ENCODE results near the gene IDE. TPM values are rescaled to one million over a fixed set of nuclear protein-coding genes. Genes with fewer than 3 reads are reported as not detected.
"Not testable (repeated sequence)": the region's sequence is repeated elsewhere in the genome, so short reads cannot be mapped to it uniquely, and the experiment has no call there.

The IDE gene
- total RNA-seq, 6 donors from 2014 or later = 12.4 to 38.4 (median 27.1) TPM

GRCh38 chr10:92478536-92478935 is 95.4 kb downstream of the IDE start:
- ATAC-seq (ENCODE audit: low FRiP score in 2 of 2) = no peak
- H3K36me3 ChIP-seq = peaks cover 11 to 82% (median 35%) of the 10 kb centered on the region in 4 donors
- 93 to 94% methylated on average over 5 of the region's 5 CpGs for WGBS, 2 donors

GRCh38 chr10:92475357-92475868 is 98.5 kb downstream of the IDE start:
- WGBS, 2 donors = 100% methylated on average over 1 of the region's 1 CpG

More at GRCh38 chr10:92478536-92478935, 95.4 kb downstream of the IDE start:
- Histone ChIP-seq H3K27me3 (no peaks in the 10 kb centered on the region), H3K4me3 (no peak overlapping the region), H3K9me3 (no peaks in the 10 kb centered on the region), H3K4me1 (no peaks in the 10 kb centered on the region), H3K27ac (no peak overlapping the region)
- TF ChIP-seq, protein P1, sequence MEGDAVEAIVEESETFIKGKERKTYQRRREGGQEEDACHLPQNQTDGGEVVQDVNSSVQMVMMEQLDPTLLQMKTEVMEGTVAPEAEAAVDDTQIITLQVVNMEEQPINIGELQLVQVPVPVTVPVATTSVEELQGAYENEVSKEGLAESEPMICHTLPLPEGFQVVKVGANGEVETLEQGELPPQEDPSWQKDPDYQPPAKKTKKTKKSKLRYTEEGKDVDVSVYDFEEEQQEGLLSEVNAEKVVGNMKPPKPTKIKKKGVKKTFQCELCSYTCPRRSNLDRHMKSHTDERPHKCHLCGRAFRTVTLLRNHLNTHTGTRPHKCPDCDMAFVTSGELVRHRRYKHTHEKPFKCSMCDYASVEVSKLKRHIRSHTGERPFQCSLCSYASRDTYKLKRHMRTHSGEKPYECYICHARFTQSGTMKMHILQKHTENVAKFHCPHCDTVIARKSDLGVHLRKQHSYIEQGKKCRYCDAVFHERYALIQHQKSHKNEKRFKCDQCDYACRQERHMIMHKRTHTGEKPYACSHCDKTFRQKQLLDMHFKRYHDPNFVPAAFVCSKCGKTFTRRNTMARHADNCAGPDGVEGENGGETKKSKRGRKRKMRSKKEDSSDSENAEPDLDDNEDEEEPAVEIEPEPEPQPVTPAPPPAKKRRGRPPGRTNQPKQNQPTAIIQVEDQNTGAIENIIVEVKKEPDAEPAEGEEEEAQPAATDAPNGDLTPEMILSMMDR (IDR thresholded peaks at IDR 0.05) = no peak
- TF ChIP-seq POLR2A (IDR thresholded peaks at IDR 0.05) (no peak), POLR2AphosphoS5 (IDR thresholded peaks at IDR 0.05) (no peak), EP300 (IDR thresholded peaks at IDR 0.05) (no peak)
- DNase-seq = no peak

DNA sequence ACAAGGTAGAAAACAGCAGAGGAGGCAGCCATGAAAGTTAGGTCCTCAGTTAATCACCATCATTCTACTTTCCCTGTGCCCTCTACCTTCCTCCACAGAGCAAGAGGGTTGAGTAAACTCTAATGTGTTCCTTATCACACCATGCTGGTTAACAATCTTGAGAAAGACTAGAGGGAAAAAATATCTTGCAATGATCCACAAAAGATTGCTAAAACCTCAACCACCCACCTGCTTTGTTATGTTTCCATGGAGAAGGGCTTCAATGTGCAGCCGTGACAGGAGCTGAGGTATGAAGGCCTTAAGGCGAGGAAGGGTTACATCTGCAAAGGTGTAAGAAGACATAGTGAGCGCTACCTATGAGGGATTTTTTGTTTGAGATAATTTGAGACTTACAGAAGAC is 103.9 kb downstream of the IDE start:
- no peaks in the 10 kb centered on the region for H3K27me3 ChIP-seq
- H3K27ac ChIP-seq = no peak overlapping the region
- TF ChIP-seq POLR2AphosphoS5 (IDR thresholded peaks at IDR 0.05) (no peak), EP300 (IDR thresholded peaks at IDR 0.05) (no peak), POLR2A (IDR thresholded peaks at IDR 0.05) (no peak)
- TF ChIP-seq, protein P1 (IDR thresholded peaks at IDR 0.05) = no peak
- no peak overlapping the region for H3K4me3 ChIP-seq
- peaks cover 12 to 94% (median 25%) of the 10 kb centered on the region in 4 donors for H3K36me3 ChIP-seq
- DNase-seq (no peak), ATAC-seq (ENCODE audit: low FRiP score in 2 of 2) (no peak)
- H3K9me3 ChIP-seq = no peaks in the 10 kb centered on the region
- no peaks in the 10 kb centered on the region for H3K4me1 ChIP-seq
- 85 to 91% methylated on average over 3 of the region's 3 CpGs for WGBS, 2 donors

More at GRCh38 chr10:92475357-92475868, 98.5 kb downstream of the IDE start:
- H3K4me1 ChIP-seq = no peaks in the 10 kb centered on the region
- DNase-seq (no peak), ATAC-seq (ENCODE audit: low FRiP score in 2 of 2) (no peak)
- H3K27ac ChIP-seq = no peak overlapping the region
- H3K27me3 ChIP-seq = no peaks in the 10 kb centered on the region
- no peak overlapping the region for H3K4me3 ChIP-seq
- H3K9me3 ChIP-seq = no peaks in the 10 kb centered on the region
- H3K36me3 ChIP-seq = peaks cover 11 to 87% (median 25%) of the 10 kb centered on the region in 4 donors
- TF ChIP-seq, protein P1 (IDR thresholded peaks at IDR 0.05) = no peak
- TF ChIP-seq POLR2AphosphoS5 (IDR thresholded peaks at IDR 0.05) (no peak), POLR2A (IDR thresholded peaks at IDR 0.05) (no peak), EP300 (IDR thresholded peaks at IDR 0.05) (no peak)

DNA sequence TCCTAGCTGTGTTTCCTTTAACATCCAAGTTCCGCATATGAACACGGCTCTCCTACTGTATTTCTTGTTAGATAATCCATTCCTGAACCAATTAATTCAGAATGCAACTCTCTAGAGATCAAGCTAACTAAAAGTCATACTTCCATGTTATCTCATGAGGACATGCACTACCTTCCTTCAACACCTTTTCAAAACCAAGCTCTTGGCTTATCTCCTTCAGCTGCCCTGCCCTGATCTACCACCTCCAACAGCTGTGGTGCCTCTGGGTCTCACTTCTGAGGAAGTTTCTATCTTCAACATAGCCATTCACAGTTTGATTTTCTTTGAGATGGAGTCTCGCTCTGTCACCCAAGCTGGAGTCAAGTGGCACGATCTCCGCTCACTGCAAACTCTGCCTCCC is 109.5 kb downstream of the IDE start:
- peaks cover 27 to 98% (median 55%) of the 10 kb centered on the region in 4 donors for H3K36me3 ChIP-seq
- H3K4me3 ChIP-seq = no peak overlapping the region
- no peaks in the 10 kb centered on the region for H3K9me3 ChIP-seq
- TF ChIP-seq EP300 (IDR thresholded peaks at IDR 0.05) (no peak), POLR2AphosphoS5 (IDR thresholded peaks at IDR 0.05) (no peak), POLR2A (IDR thresholded peaks at IDR 0.05) (no peak)
- TF ChIP-seq, protein P1 (IDR thresholded peaks at IDR 0.05) = no peak
- no peaks in the 10 kb centered on the region for H3K27me3 ChIP-seq
- H3K27ac ChIP-seq = no peak overlapping the region
- DNase-seq (no peak), ATAC-seq (ENCODE audit: low FRiP score in 2 of 2) (no peak)
- WGBS, 2 donors = 77 to 87% methylated on average over 5 of the region's 5 CpGs
- no peaks in the 10 kb centered on the region for H3K4me1 ChIP-seq

GRCh38 chr10:92463582-92463981 is 110.3 kb downstream of the IDE start:
- WGBS, 2 donors = 94 to 95% methylated on average over 5 of the region's 5 CpGs
- Histone ChIP-seq H3K9me3 (no peaks in the 10 kb centered on the region), H3K27ac (no peak overlapping the region), H3K4me3 (no peak overlapping the region), H3K36me3 (peaks cover 24 to 97% (median 54%) of the 10 kb centered on the region in 4 donors), H3K27me3 (no peaks in the 10 kb centered on the region), H3K4me1 (no peaks in the 10 kb centered on the region)
- no peak for ATAC-seq (ENCODE audit: low FRiP score in 2 of 2)
- TF ChIP-seq EP300 (IDR thresholded peaks at IDR 0.05) = no peak
- TF ChIP-seq, protein P1 (IDR thresholded peaks at IDR 0.05) = no peak
- TF ChIP-seq POLR2A (IDR thresholded peaks at IDR 0.05) = no peak
- TF ChIP-seq POLR2AphosphoS5 (IDR thresholded peaks at IDR 0.05) = no peak
- DNase-seq = no peak

DNA sequence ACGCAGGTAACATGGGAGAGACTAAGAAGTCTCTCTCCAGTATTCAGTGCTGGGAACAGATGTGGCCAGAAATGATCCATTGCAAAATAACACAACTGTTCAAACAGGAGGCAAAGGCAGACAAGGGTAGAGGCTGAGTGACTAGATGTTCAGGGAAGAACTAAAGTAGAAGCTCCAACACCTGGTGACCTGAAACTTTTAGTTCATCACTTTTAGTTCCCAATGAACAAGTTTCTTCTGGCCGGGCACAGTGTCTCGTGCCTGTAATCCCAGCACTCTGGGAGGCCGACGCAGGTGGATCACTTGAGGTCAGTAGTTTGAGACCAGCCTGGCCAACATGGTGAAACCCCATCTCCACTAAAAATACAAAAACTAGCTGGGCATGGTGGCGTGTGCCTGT is 118.9 kb downstream of the IDE start:
- WGBS, 2 donors = 91 to 93% methylated on average over 6 of the region's 6 CpGs
- not testable (repeated sequence) for H3K27ac ChIP-seq; ATAC-seq (ENCODE audit: low FRiP score in 2 of 2); H3K4me1 ChIP-seq; H3K4me3 ChIP-seq; DNase-seq; H3K9me3 ChIP-seq; H3K27me3 ChIP-seq
- H3K36me3 ChIP-seq = peaks cover 11 to 73% (median 37%) of the 10 kb centered on the region in 4 donors

Data from upper lobe of left lung (tissue), 6 donors.